Kidney epithelial cell (primary cell): ENCODE data around the gene SART1. TPM values are rescaled to one million over a fixed set of nuclear protein-coding genes. Genes with fewer than 3 reads are reported as not detected.

Experiments used
- DNase-seq: peaks from one replicate; pipeline ENCODE4 v3.0.0-alpha.2; 2010; ENCODE audit warnings: low read depth
- H3K27me3 ChIP-seq: 2 replicates; pipeline ENCODE4 v1.6.0; 2011; ENCODE audit warnings: low read length; ENCODE audit not compliant: control insufficient read depth, insufficient read depth
- H3K36me3 ChIP-seq: 2 replicates; pipeline ENCODE4 v1.5.1; 2011; ENCODE audit warnings: low read length; ENCODE audit not compliant: control insufficient read depth, insufficient read depth
- H3K4me3 ChIP-seq: 2 replicates; pipeline ENCODE4 v1.5.1; 2011; ENCODE audit warnings: low read depth, mild to moderate bottlenecking, control low read depth, low read length
- total RNA-seq: library from RNA; depleted of rRNA; stranded (reverse); fragments of >200 nt; gene quantifications from 2 replicates; pipeline ENCODE4 v1.2.3, GENCODE V29; 2015
- TF ChIP-seq, protein P1 (sequence below): IDR thresholded peaks from 2 replicates; pipeline ENCODE4 v1.5.1; 2011; ENCODE audit warnings: mild to moderate bottlenecking, moderate library complexity, low read length, control low read depth, inconsistent platforms; ENCODE audit not compliant: insufficient read depth, poor library complexity, severe bottlenecking

SART1 gene
- total RNA-seq, 1 donor from 2014 or later: 32.6 TPM

DNA sequence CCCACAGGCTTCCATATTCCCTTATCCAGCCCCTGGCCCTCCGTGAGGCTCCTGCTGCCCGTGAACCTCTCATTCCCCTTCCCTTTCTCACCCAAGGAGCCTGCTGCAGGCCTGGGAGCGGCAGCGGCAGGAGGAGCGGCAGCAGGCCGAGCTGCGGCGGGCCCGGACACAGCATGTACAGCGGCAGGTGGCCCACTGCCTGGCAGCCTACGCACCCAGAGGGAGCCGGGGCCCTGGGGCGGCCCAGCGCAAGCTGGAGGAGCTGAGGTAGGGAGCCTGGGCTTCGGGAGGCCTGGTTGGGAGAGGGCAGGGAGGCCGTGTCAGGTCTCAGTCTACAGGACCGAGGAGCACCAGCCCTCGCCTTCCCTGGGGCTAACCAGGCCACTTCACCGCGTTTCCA lies 8.1 kb upstream of the SART1 start:
- Histone ChIP-seq H3K36me3 (no peaks in the 10 kb centered on the region), H3K27me3 (no peaks in the 10 kb centered on the region), H3K4me3 (no peak overlapping the region)
- TF ChIP-seq, protein P1, sequence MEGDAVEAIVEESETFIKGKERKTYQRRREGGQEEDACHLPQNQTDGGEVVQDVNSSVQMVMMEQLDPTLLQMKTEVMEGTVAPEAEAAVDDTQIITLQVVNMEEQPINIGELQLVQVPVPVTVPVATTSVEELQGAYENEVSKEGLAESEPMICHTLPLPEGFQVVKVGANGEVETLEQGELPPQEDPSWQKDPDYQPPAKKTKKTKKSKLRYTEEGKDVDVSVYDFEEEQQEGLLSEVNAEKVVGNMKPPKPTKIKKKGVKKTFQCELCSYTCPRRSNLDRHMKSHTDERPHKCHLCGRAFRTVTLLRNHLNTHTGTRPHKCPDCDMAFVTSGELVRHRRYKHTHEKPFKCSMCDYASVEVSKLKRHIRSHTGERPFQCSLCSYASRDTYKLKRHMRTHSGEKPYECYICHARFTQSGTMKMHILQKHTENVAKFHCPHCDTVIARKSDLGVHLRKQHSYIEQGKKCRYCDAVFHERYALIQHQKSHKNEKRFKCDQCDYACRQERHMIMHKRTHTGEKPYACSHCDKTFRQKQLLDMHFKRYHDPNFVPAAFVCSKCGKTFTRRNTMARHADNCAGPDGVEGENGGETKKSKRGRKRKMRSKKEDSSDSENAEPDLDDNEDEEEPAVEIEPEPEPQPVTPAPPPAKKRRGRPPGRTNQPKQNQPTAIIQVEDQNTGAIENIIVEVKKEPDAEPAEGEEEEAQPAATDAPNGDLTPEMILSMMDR: no peak
- no peak for DNase-seq

DNA sequence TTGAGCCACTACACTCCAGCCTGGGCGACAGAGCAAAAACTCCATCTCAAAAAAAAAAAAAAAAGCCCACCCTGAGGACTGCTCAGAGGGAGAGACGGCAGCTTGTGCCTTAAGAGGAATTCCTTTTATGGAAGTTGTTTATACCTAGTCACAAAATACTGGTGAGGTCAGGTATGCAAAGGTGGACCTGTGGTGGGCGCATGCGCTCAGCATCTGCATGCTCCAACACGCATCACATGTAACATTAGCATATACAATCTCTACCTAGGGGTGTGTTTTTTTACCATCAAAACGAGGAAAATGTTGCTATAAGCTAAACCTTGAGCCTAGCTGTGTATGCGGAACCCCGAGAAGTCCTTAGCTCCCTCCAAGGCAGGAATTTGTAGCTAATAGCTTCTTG lies 6.8 kb upstream of the SART1 start:
- TF ChIP-seq, protein P1: no peak
- no peak for DNase-seq
- H3K27me3 ChIP-seq: no peaks in the 10 kb centered on the region
- H3K36me3 ChIP-seq: no peaks in the 10 kb centered on the region
- H3K4me3 ChIP-seq: no peak overlapping the region

DNA sequence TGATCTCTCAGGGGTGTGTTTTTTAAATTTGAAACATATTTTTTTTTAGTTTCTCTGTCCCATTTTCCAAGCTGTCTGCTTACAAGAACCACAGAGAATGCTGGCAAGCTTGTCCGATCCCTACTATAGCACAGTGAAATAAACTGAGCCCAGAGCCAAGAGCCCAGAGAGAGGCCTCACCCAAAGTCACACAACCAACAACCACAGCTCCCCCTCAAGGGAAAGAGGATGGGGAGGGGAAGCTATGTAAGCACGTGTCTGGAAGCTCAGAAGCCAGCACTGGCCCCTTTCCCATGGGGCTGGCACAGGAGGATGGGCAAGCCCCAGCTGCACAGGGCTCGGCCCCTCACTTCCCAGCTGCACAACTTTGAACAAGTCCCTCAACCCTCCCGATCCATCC lies 3.2 kb upstream of the SART1 start:
- DNase-seq: no peak
- Histone ChIP-seq H3K36me3 (no peaks in the 10 kb centered on the region), H3K4me3 (no peak overlapping the region), H3K27me3 (no peaks in the 10 kb centered on the region)
- TF ChIP-seq, protein P1: no peak

DNA sequence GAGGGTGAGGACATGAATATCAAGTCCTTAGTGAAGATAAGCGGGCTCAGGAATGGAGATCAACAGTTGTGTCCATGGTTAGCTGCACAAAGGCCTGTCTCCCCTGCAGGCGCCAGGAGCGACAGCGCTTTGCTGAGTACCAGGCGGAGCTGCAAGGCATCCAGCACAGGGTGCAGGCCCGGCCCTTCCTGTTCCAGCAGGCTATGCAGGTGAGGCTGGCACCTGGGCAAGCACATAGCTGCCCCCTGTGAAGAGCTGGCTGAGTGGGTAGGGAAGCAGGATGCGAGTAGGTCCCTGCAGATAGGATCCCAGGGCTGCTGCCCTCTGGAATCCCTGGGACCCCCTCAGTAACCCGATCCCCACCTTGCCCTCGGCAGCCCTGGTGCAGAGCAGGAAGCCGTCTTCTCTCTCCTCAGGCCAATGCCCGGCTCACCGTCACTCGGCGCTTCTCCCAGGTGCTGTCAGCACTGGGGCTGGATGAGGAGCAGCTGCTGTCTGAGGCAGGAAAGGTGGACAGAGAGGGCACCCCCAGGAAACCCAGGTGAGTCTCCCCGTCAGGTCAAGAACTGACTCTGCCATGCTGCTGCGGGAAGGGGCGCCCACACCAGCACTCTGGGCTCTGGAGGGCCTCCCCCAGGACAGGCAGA lies 2.6 kb upstream of the SART1 start:
- H3K27me3 ChIP-seq: no peaks in the 10 kb centered on the region
- TF ChIP-seq, protein P1: no peak
- H3K36me3 ChIP-seq: peaks cover 2% of the 10 kb centered on the region
- no peak overlapping the region for H3K4me3 ChIP-seq
- no peak for DNase-seq

DNA sequence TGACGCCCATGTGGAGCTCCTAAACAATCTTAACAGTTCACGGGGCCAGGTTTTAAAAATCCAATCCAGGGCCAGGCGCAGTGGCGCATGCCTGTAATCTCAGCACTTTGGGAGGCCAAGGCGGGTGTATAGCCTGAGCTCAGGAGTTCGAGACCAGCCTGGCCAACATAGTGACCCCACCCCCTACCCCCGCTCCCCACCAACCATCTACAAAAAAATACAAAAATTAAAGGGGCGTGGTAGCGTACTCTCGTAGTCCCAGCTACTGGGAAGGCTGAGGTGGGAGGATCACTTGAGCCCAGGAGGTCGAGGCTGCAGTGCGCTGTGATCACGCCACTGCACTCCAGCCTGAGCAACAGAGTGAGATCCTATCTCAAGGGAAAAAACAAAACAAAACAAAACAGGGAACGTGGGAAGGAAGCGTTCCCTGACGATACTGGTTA lies 689 bp upstream of the SART1 start:
- no peaks in the 10 kb centered on the region for H3K27me3 ChIP-seq
- peak overlapping the region; percentile 94 for H3K4me3 ChIP-seq
- TF ChIP-seq, protein P1: no peak
- DNase-seq: no peak
- peaks cover 2% of the 10 kb centered on the region for H3K36me3 ChIP-seq

DNA sequence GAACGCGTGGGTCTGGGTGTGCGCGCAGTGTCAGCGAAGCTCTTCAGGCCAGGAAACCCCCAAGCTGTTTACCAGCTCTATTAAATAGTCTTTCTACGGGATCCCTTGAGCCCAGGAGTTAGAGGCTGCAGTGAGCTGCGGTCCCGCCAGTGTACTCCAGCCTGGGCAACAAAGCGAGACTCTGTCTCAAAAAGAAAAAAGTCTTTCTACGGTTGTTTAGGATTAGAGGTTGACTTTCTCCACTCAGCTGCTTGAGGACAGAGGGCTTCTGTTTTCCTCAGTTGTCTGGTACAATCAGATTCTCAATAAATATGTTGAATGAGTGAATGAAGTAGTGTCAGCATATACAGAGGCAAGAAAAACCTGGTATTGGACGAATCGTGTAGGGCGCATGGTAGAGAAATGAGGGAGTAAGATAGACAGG lies 619 bp downstream of the SART1 start:
- no peak for DNase-seq
- peak overlapping the region; percentile 94 for H3K4me3 ChIP-seq
- peaks cover 2% of the 10 kb centered on the region for H3K36me3 ChIP-seq
- TF ChIP-seq, protein P1: no peak
- no peaks in the 10 kb centered on the region for H3K27me3 ChIP-seq
